A673 (cell line): ENCODE measurements around the gene TGM6. TPM values are rescaled to one million over a fixed set of nuclear protein-coding genes. Genes with fewer than 3 reads are reported as not detected.

Experiments used
- BruUV-seq: library from RNA; stranded (reverse); fragments of 400-500 nt; replicated peaks from 2 replicates; lab custom pipeline; 2021; lab: Mats Ljungman, UMichigan
- CTCF ChIA-PET: fragments of 300-600 bp; sonication (Branson Sonifier 250); formaldehyde crosslinking; loops from one replicate; lab custom pipeline; 2022; ENCODE audit warnings: antibody characterized with exemption; lab: Charles Lee
- POLR2A ChIA-PET: fragments of 300-600 bp; sonication (Branson Sonifier 250); formaldehyde crosslinking; loops from one replicate; lab custom pipeline; 2022; ENCODE audit warnings: antibody characterized with exemption; ENCODE audit not compliant: low non-redundant PET; lab: Charles Lee
- DNase-seq: peaks from one replicate; pipeline ENCODE4 v3.0.0-alpha.2; 2015; ENCODE audit warnings: low spot score
- H3K27ac ChIP-seq: fragments of 200-600 bp; sonication (generic); 2 replicates; pipeline ENCODE4 v1.5.1; 2016; ENCODE audit warnings: mixed run types, low read depth, mild to moderate bottlenecking, mixed read lengths, antibody characterized with exemption, low read length; ENCODE audit not compliant: poor library complexity, severe bottlenecking
- H3K27me3 ChIP-seq: fragments of 200-600 bp; sonication (generic); replicated peaks from 2 replicates; pipeline ENCODE4 v1.6.1; 2017; ENCODE audit warnings: mixed run types, low read depth, mild to moderate bottlenecking, mixed read lengths, antibody characterized with exemption, low read length; ENCODE audit not compliant: insufficient read depth, poor library complexity
- H3K36me3 ChIP-seq: fragments of 200-600 bp; sonication (generic); 2 replicates; pipeline ENCODE4 v1.6.1; 2016; ENCODE audit warnings: mixed run types, mild to moderate bottlenecking, mixed read lengths, antibody characterized with exemption, low read length; ENCODE audit not compliant: insufficient read depth, poor library complexity, severe bottlenecking
- H3K4me1 ChIP-seq: fragments of 200-600 bp; sonication (generic); 2 replicates; pipeline ENCODE4 v1.6.1; 2017; ENCODE audit warnings: mixed run types, mild to moderate bottlenecking, mixed read lengths, antibody characterized with exemption, low read length; ENCODE audit not compliant: insufficient read depth, poor library complexity, severe bottlenecking
- H3K4me3 ChIP-seq: fragments of 200-600 bp; sonication (generic); 2 replicates; pipeline ENCODE4 v1.5.1; 2016; ENCODE audit warnings: low read depth, mixed run types, mild to moderate bottlenecking, mixed read lengths, low read length; ENCODE audit not compliant: poor library complexity, severe bottlenecking
- H3K9me3 ChIP-seq: fragments of 200-600 bp; sonication (generic); 2 replicates; pipeline ENCODE4 v1.6.1; 2016; ENCODE audit warnings: mixed run types, low read depth, mild to moderate bottlenecking, mixed read lengths, antibody characterized with exemption, low read length; ENCODE audit not compliant: poor library complexity, severe bottlenecking
- EZH2 ChIP-seq: fragments of 200-600 bp; sonication (generic); IDR thresholded peaks from 2 replicates; pipeline ENCODE4 v1.6.1; 2017; ENCODE audit warnings: borderline replicate concordance, low read depth, mild to moderate bottlenecking, mixed read lengths, antibody characterized with exemption, low read length; ENCODE audit not compliant: poor library complexity, severe bottlenecking
- intact Hi-C: fragments of 100-400 bp; cut with micrococcal nuclease; formaldehyde crosslinking; loops from one replicate; pipeline ENCODE4 v1.10.0; 2022; ENCODE audit not compliant: unreplicated experiment
- total RNA-seq: library from RNA; stranded (reverse); gene quantifications from 2 replicates; pipeline ENCODE4 v1.2.3, GENCODE V29; 2021
- TF ChIP-seq, protein P1 (sequence below): fragments of 300-800, 200-600 bp; sonication (generic); conservative IDR thresholded peaks from 2 replicates; pipeline ENCODE4 v1.5.1; 2017; ENCODE audit warnings: low read depth, mild to moderate bottlenecking, antibody characterized with exemption, low read length, moderate library complexity, mixed read lengths

The TGM6 gene
- total RNA-seq, 1 experiment from 2014 or later = not detected

DNA sequence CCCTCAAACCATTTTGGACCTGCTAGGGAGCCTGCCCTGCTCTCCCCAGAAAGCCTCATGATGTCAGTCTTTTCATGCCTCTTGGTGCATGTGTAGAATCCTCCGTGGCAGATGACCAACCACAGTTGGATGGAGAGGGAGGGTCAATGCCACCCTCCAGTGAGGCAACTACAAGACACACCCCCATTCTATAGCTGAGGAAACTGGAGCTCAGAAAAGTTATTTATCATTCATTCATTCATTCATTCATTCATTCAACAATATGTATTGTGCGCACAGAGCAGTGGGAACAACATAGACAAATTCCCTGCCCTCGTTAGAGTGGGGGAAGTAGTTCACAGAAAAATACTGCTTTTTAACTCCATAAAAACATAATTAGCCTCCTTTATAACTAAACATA, 73.1 kb downstream of the TGM6 start:
- POLR2A ChIA-PET = no interaction called here
- H3K27me3 ChIP-seq = no peaks in the 10 kb centered on the region
- no peak for TF ChIP-seq EZH2
- TF ChIP-seq, protein P1, sequence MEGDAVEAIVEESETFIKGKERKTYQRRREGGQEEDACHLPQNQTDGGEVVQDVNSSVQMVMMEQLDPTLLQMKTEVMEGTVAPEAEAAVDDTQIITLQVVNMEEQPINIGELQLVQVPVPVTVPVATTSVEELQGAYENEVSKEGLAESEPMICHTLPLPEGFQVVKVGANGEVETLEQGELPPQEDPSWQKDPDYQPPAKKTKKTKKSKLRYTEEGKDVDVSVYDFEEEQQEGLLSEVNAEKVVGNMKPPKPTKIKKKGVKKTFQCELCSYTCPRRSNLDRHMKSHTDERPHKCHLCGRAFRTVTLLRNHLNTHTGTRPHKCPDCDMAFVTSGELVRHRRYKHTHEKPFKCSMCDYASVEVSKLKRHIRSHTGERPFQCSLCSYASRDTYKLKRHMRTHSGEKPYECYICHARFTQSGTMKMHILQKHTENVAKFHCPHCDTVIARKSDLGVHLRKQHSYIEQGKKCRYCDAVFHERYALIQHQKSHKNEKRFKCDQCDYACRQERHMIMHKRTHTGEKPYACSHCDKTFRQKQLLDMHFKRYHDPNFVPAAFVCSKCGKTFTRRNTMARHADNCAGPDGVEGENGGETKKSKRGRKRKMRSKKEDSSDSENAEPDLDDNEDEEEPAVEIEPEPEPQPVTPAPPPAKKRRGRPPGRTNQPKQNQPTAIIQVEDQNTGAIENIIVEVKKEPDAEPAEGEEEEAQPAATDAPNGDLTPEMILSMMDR = no peak
- H3K36me3 ChIP-seq = no peaks in the 10 kb centered on the region
- no peaks in the 10 kb centered on the region for H3K9me3 ChIP-seq
- no TSS peak for BruUV-seq
- no peak overlapping the region for H3K27ac ChIP-seq
- no peak overlapping the region for H3K4me3 ChIP-seq
- no peaks in the 10 kb centered on the region for H3K4me1 ChIP-seq
- intact Hi-C loops = loop anchor here (2.0 to 10.0 kb wide), 3 partner anchors 246 to 689 kb away; no protein-coding TSS in a partner anchor
- CTCF ChIA-PET = interaction anchor here (0.5 kb wide), 1 partner anchor 336 kb away, joined by 3 read pairs; no protein-coding TSS in a partner anchor
- no peak for DNase-seq

DNA sequence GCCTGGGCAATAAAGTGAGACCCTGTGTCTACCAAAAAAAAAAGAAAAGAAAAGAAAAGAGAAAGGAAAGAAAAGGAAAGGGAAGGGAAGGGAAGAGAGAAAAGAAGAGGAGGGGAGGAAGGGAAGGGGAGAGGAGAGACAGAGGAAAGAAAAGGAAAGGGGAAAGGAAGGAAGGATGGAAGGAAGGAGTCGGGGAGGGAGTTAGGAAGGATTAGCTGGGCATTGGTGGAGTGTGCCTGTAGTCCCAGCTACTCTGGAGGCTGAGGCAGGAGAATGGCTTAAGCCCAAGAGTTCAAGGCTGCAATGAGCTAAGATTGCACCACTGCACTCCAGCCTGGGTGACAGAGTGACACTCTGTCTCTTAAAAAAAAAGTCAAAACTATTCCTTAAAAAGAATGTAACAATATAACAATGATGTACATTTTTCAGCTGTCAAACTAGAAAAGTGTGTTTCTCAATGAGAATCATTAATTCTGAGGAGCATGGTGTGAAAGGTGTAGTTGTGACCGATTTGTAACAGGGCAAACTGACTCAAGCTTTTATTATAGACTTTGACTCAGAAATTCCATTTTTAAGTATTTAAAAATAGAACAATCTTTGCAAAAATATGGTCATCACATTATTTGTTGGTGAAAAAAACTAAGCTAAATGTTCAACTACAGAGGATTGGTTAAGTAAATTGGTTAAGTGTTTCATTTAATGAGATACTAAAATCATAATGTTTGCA, 75.2 kb downstream of the TGM6 start:
- no TSS peak for BruUV-seq
- CTCF ChIA-PET = interaction anchor here (0.6 kb wide), 1 partner anchor 490 kb away, joined by 3 read pairs; no protein-coding TSS in a partner anchor

DNA sequence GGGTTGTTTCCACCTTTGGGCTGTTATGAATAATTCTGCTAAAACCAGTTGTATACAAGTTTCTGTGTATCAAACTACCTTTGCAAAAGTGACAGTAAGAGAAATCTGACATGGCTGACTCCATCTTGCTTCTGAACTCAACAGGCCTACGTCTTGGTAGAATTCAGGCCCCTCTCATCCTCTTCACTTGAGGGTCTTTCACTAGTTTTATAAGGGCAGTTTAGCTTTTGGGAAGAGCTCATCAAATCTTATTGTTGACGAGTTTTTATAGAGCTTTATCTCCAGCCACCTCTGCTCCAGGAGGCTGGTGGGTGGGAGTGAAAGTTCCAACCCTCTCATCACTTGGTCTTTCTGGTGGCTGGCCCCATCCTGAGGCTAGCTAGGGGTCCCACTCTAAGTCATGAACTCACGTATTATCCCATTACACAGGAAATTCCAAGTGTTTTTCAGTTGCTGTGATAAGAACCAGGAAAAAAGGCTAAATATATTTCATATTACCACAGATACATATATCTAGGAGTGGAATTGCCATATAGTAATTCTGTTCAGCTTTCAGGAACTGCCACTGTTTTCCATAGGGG, 78.3 kb downstream of the TGM6 start:
- intact Hi-C loops = loop anchor here (10.0 kb wide), 1 partner anchor 494 kb away; no protein-coding TSS in a partner anchor

More for the DNA sequence above, 75.2 kb downstream of the TGM6 start:
- Histone ChIP-seq H3K4me1 (peaks cover under 1% of the 10 kb centered on the region), H3K27ac (no peak overlapping the region), H3K36me3 (peaks cover 18% of the 10 kb centered on the region), H3K27me3 (no peaks in the 10 kb centered on the region), H3K4me3 (no peak overlapping the region), H3K9me3 (no peaks in the 10 kb centered on the region)
- TF ChIP-seq, protein P1 = no peak
- TF ChIP-seq EZH2 = no peak
- no peak for DNase-seq
- POLR2A ChIA-PET = interaction anchor here (0.7 kb wide), 1 partner anchor 1326 kb away, joined by 3 read pairs; no protein-coding TSS in a partner anchor
- intact Hi-C loops = loop anchor here (10.0 kb wide), 1 partner anchor 491 kb away; no protein-coding TSS in a partner anchor

More for the DNA sequence above, 78.3 kb downstream of the TGM6 start:
- no peak overlapping the region for H3K4me3 ChIP-seq
- POLR2A ChIA-PET = no interaction called here
- DNase-seq = no peak
- CTCF ChIA-PET = no interaction called here
- H3K4me1 ChIP-seq = peaks cover 12% of the 10 kb centered on the region
- H3K9me3 ChIP-seq = no peaks in the 10 kb centered on the region
- no peaks in the 10 kb centered on the region for H3K27me3 ChIP-seq
- BruUV-seq = no TSS peak
- H3K36me3 ChIP-seq = peaks cover 49% of the 10 kb centered on the region
- TF ChIP-seq, protein P1 = no peak
- TF ChIP-seq EZH2 = no peak
- H3K27ac ChIP-seq = no peak overlapping the region
